Amniotic epithelial cell (primary cell): ENCODE results near the gene ANKRD22.
A peak's percentile ranks its signal among the peaks of the same experiment; 100 is the strongest.
"Not testable (repeated sequence)": the region's sequence is repeated elsewhere in the genome, so short reads cannot be mapped to it uniquely, and the experiment has no call there.

Source experiments
- DNase-seq: peaks from one replicate; pipeline ENCODE4 v3.0.0-alpha.2; 2010; ENCODE audit warnings: low read depth

ANKRD22 gene

GRCh38 chr10:88877298-88877697, 25.7 kb upstream of the ANKRD22 start:
- DNase-seq, result no peak

DNA sequence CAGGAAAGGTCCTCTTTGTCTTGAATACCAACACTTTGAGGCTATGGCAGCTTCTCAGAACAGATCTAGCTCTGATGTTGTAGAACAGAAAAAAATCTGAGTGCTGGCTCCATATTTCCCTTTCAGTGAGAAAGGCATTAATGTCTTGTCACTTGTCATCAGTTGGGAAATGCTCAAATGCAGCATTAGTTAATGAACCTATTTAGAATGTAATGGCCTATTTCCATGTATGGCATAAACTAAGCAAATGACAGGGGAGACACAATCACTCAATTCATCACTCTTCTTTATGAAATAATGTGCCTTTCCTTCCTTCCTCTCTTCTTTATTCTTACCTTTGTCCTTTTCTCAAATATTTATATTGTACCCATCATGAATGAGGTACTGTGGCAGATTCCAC, 23.4 kb upstream of the ANKRD22 start:
- no peak for DNase-seq

- peak; percentile 69 for DNase-seq
These were observed 22.6 kb upstream of the ANKRD22 start for GRCh38 chr10:88874281-88874680.

- DNase-seq, result no peak
These were observed 22.1 kb upstream of the ANKRD22 start for GRCh38 chr10:88873757-88874156.

DNA sequence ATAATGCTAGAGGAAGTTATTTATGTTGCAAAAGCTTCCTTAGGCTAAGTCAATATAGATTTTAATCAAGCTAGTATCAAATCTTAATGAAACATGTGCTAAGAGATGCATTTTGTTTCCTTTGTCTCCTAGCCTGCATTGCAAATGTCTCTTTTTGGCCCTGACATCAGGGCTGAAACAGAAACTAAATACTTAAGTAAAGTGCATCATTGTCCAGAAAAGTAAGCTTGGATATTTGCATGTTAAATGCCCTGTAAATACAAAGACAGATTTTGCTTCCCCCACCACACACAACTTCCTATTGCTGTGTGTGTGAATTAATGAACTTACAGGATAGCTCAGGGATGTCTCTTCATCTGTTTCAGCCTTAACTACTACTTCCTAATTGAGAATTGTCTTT, 18.4 kb upstream of the ANKRD22 start:
- DNase-seq, result no peak

DNA sequence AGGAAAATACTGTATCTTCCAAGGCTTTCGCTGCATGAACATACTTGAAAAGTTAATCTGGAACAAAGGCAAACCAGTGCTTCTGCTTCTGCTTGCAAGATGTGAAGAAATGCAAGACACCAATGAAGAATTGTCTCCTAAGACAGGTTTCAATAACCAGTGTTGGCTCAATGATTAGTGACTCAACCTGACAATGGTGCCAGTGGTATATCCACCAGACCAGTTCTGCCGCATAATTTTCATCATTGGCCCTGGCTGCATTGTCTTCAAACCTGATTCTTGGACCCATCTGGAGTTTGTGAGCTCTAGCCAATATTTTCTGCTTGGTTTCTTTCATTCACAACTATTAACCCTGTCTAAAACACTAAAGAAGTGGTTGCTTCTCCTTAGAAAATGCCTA, 14.8 kb upstream of the ANKRD22 start:
- DNase-seq, result no peak

- DNase-seq, result peak; percentile 10
These were observed 13.7 kb upstream of the ANKRD22 start for GRCh38 chr10:88865281-88865876.

GRCh38 chr10:88861036-88861435, 9.4 kb upstream of the ANKRD22 start:
- DNase-seq, result no peak

DNA sequence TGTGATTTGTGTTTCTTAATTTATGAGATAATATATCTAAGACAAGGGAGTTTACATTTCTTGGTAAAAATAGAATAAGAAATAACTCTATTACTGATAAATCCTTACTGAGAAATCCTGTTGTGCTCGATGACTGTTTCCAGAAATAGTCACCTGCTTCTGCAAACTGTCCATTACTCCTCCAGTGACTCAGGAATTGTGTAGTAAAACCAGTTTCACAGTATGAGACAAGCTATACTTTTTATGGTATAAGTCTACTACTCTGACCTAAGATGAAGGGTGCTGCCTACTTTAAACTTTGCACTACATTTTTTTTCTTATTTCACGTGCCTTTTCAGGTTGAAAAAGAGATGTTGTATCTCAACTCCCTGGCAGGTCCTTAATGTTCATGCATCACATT, 6.8 kb upstream of the ANKRD22 start:
- DNase-seq, result peak; percentile 29

- no peak for DNase-seq
These were observed 6.2 kb upstream of the ANKRD22 start for GRCh38 chr10:88857831-88858230.

- DNase-seq, result no peak
These were observed 3.0 kb upstream of the ANKRD22 start for GRCh38 chr10:88854684-88855083.

- DNase-seq, result no peak
These were observed 1.7 kb upstream of the ANKRD22 start for GRCh38 chr10:88853155-88853881.

- no peak for DNase-seq
These were observed 683 bp upstream of the ANKRD22 start for GRCh38 chr10:88852327-88852726.

DNA sequence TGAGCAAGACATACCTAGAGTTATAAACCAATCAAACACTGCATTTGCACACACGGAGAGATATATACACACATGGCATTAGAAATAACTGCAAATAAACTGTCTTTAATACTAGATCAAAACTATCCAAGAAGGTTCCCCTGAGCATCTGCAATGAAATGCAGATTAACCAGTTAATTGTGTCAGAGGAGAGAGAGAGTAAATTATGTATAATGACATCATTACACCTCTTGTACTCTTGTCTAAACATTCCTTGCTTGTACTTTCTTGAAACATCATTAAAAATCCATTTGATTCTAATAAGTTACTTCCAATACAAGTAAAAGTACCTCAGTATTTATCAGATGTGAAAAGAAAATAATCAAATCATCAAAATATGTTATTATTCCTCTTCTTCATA, 932 bp downstream of the ANKRD22 start:
- DNase-seq, result no peak

DNA sequence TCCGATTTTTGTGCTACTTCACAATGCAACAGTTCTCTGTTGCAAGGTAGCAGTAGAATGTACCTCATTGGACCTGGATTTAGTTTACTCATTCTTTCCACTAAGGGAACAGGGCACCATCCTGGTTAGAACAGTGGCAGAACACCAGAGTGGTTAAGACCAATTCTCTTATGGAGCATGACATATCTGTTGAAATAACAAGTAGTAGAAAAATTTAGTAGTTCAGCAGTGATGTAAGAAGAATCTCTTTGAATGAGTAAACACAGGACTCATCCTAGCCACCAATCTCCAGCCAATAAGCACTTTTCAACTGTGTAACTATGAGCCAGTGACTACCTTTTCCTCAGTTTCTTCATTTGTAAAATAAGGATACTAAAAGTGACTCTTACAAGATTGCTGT, 2.4 kb downstream of the ANKRD22 start:
- peak; percentile 71 for DNase-seq

DNA sequence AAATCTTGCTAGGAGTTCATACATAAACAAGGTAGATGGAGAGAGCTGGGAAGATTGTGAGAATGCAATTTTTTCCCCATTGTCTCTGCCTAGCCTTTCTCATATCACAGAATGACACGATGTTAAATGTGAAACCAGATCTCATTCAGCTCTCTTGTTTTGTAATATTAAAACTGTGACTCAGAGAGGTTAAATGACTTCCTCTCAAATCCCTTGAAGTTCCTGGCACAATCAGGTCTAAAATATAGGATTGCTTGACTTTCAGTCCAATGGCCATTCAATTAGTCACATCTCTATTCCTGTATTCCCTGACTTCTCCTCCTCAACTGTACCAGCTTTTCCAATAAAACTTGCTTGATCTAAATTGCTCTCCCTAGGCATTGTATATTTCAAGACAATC, 3.1 kb downstream of the ANKRD22 start:
- DNase-seq, result peak; percentile 84

DNA sequence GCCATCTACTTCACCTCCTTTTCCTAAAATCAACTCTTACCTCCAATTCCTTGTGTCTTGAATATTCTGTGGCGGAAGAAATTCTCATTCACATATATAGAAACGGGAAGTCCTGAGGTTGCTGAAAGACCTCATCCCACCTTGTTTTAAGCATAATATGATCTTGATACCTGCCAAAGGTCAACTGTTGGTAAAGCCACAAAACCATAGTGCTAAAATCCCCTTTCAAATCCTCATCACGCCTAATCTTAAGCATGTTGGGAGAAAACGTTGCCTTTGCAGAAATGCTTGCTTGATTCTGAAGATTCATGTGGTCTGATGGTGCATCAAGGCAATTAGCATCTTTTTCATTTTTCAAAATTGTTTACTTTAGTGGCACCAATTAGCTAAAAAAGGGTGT, 8.5 kb downstream of the ANKRD22 start:
- DNase-seq, result no peak

DNA sequence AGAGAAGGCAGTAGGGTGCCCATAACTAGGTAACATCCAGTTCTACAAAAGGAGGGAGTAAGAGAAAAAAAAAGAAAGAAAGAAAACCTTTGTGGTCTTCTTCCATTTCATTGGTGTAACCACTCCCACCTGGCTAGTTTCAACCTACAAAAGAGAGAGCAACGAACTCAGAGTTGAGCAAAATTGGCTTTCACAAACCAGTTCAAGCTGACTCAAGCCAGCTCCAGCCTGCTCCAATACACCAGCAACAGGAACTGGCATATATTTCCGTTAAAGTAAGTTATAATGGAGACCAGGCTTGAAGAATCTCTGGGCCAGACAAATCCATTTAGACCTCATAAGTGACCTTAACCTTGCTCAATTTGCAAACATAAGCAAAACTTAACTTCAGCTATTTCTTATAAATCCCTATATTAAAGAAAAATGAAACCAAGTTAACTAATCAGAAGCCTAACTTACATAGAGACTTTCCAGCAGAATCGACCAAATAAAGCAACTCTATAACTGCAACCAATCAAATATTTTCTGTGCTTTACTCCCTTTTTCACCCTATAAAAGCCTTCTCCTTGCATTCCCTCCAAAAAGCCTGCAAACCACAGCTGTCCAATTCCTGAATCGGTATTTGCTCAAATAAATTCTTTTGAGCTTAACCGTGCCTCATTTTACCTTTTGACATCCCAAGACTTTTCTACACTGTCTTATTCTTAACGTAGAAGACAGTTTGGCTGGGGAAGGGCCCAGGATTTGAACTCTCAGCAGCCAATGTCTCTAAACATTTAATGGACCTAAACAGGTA, 10.1 kb downstream of the ANKRD22 start:
- no peak for DNase-seq

GRCh38 chr10:88840881-88841280, 10.8 kb downstream of the ANKRD22 start:
- no peak for DNase-seq

- peak; percentile 7 for DNase-seq
These were observed 11.5 kb downstream of the ANKRD22 start for GRCh38 chr10:88840104-88840503.

DNA sequence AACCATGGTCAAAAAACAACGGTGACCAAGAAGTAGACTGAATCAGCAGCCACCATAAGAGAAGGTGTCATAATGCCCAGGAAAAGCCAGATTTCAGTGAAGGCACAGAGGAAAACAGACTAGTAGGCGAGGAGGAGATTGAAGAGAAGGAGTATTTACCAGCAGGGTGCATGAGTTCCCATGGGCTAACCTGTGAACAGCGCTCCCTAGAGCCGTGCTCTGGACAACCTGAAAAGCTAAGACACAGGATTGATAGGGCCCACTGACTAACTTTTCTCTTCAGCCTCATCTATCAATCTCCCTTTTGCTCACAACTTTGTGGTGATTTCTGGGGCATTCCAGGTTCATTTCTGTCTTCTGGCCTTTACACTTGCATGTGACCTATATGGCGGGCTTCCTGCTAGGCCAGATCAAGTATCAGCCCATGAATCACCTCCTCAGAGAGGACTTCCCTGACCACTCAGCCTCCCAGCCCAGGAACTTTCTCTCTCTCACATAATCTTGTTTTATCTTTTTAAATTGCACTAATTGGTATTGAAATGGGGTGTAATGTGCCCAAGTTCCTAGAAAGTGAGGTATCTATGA, 12.8 kb downstream of the ANKRD22 start:
- DNase-seq, result no peak

DNA sequence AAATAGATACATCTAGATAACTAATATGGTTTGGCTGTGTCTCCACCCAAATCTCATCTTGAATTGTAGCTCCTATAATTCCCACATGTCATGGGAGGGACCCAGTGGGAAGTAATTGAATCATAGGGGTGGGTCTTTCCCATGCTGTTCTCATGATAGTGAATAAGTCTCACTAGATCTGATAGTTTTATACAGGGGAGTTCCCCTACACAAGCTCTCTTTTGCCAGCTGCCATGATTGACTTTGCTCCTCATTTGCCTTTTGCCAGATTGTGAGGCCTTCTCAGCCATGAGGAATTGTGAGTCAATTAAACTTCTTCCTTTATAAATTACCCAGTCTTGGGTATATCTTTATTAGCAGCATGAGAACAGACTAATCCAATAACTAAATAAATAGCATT, 14.0 kb downstream of the ANKRD22 start:
- not testable (repeated sequence) for DNase-seq

DNA sequence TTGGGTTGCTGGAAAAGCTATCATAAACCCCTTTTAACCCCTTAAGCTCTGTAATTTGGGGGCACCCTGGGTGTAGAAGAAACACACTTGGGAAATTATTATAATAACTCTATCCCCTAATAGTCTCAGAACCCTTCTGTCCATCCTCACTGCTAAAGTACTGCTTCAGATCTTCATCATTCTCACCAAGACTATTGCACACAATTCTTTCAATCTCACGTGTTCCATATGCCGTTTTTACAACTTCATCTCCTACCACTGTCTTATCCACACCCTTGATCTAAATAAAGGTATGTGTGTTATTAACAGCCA, 15.8 kb downstream of the ANKRD22 start:
- DNase-seq, result no peak
